Measurements from ENCODE around the gene MAPK8. TPM values are rescaled to one million over a fixed set of nuclear protein-coding genes. Genes with fewer than 3 reads are reported as not detected.

Gene MAPK8
- total RNA-seq, 1 experiment from 2014 or later = 83.3 TPM

DNA sequence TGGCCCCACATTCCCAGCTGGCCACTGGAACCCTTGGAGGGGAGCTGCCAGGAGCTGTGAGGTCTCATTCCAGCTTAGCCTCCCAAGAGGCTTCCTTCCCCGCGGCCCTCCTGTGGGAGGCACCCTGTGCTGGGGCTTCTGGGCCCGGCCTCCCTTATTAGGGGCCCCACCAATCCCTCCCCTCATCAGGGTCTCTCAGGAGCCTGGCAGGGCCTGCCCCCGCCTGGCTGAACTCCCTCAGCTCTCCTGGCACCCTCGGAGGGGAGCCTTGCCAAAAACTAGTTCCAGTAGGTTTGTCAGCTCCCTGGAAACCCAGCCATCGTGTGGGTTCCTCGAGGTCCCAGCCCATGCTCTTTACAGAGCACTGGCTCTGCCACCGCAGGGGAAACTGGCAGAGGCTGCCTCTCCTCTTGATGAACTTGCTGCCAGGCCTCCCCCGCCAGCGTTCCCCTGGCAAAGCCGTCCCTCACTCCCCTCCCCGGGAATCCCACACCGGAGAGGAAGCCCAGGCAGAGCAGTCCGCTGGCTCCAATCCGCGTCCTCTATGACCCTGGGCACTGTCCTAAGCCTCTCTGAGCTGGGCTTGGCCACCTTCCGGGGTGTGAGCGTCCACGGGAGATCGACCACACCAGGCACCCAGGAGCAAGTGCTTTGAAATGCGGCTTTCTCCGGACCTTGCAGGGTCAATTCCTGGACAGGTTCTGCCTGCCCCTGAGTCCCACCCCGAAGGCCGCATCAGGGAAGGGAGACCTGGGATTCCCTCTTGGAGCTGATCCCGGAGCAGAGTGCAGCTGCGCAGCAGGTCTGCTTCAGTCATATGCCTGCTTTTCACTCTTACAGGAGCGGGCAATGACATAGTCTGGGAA, 158.6 kb downstream of the MAPK8 start:
- no peak for DNase-seq
- H3K9me3 ChIP-seq = no peaks in the 10 kb centered on the region
- intact Hi-C loops (cut with micrococcal nuclease; ENCODE audit: unreplicated experiment) = loop anchor here (1.0 kb wide), 1 partner anchor 17 kb away; no protein-coding TSS in a partner anchor
- TF ChIP-seq, protein P1, sequence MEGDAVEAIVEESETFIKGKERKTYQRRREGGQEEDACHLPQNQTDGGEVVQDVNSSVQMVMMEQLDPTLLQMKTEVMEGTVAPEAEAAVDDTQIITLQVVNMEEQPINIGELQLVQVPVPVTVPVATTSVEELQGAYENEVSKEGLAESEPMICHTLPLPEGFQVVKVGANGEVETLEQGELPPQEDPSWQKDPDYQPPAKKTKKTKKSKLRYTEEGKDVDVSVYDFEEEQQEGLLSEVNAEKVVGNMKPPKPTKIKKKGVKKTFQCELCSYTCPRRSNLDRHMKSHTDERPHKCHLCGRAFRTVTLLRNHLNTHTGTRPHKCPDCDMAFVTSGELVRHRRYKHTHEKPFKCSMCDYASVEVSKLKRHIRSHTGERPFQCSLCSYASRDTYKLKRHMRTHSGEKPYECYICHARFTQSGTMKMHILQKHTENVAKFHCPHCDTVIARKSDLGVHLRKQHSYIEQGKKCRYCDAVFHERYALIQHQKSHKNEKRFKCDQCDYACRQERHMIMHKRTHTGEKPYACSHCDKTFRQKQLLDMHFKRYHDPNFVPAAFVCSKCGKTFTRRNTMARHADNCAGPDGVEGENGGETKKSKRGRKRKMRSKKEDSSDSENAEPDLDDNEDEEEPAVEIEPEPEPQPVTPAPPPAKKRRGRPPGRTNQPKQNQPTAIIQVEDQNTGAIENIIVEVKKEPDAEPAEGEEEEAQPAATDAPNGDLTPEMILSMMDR (IDR thresholded peaks at IDR 0.05; ENCODE audit: insufficient read depth in 1 of 2, low read depth in 1 of 2, low read length in 1 of 2, severe bottlenecking in 1 of 2, unreplicated experiment in 1 of 2) = no peak
- Mint-ChIP-seq H3K27me3 (ENCODE audit: insufficient read depth, unreplicated experiment) (no peaks in the 10 kb centered on the region), H3K4me3 (ENCODE audit: unreplicated experiment) (no peak overlapping the region), H3K9me3 (ENCODE audit: unreplicated experiment) (no peaks in the 10 kb centered on the region), H3K4me1 (ENCODE audit: low read depth, unreplicated experiment) (peaks cover 35% of the 10 kb centered on the region), H3K27ac (ENCODE audit: unreplicated experiment) (no peak overlapping the region), H3K36me3 (ENCODE audit: insufficient read depth, unreplicated experiment) (peaks cover 4% of the 10 kb centered on the region)
- POLR2A ChIA-PET = no interaction called here
- BruUV-seq (replicated peaks) = no TSS peak
- no peak overlapping the region for H3K4me3 ChIP-seq (ENCODE audit: low read depth, low read length)
- no peaks in the 10 kb centered on the region for H3K36me3 ChIP-seq (ENCODE audit: control insufficient read depth, insufficient read depth, low read length)
- CTCF ChIA-PET = no interaction called here
- no peaks in the 10 kb centered on the region for H3K27me3 ChIP-seq (replicated peaks; ENCODE audit: control insufficient read depth, insufficient read depth, low read length)
- peaks cover 33% of the 10 kb centered on the region for H3K4me1 ChIP-seq

DNA sequence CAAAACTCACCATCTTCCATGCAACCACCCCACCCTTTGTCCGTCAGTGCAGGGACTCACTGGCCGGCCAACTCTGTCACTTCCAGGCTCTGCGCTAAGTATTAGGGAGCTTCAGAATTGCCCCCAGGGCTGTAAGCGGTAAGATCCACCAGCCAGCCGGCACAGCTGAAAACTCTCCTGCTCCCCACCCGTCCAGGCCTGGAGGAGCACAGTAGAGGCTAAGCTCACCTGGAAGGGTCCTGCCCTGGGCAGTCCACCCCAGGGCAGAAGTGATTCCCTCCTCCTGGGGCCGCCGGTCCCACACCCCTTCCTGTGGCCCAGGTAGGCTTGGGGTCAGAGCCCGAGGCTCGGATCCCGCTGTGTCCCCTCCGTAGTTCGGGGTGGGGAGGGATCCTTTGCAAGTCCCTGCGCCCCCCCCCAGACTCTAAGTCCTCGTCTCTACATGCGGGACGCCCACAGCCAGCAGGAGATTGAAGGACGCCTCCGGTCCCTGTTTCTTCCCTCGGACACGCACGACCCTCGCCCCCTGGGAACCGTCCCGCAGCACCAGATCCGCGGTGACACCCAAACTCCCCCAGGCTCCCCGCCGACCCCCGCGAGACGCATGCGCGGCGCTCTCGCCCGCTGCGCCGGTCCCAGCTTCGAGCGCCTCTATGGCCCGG, 159.5 kb downstream of the MAPK8 start:
- peaks cover 4% of the 10 kb centered on the region for H3K36me3 Mint-ChIP-seq (ENCODE audit: insufficient read depth, unreplicated experiment)
- no peaks in the 10 kb centered on the region for H3K27me3 Mint-ChIP-seq (ENCODE audit: insufficient read depth, unreplicated experiment)
- intact Hi-C loops (cut with micrococcal nuclease; ENCODE audit: unreplicated experiment) = no loop called here
- Histone ChIP-seq H3K4me1 (peaks cover 41% of the 10 kb centered on the region), H3K27me3 (replicated peaks; ENCODE audit: control insufficient read depth, insufficient read depth, low read length) (no peaks in the 10 kb centered on the region), H3K9me3 (no peaks in the 10 kb centered on the region), H3K36me3 (ENCODE audit: control insufficient read depth, insufficient read depth, low read length) (no peaks in the 10 kb centered on the region), H3K4me3 (ENCODE audit: low read depth, low read length) (no peak overlapping the region)
- ChIA-PET POLR2A (no interaction called here), CTCF (no interaction called here)
- DNase-seq = peak in 1 of 2 experiments; percentile 38
- TF ChIP-seq, protein P1 (IDR thresholded peaks at IDR 0.05; ENCODE audit: insufficient read depth in 1 of 2, low read depth in 1 of 2, low read length in 1 of 2, severe bottlenecking in 1 of 2, unreplicated experiment in 1 of 2) = no peak
- peaks cover 35% of the 10 kb centered on the region for H3K4me1 Mint-ChIP-seq (ENCODE audit: low read depth, unreplicated experiment)
- no peaks in the 10 kb centered on the region for H3K9me3 Mint-ChIP-seq (ENCODE audit: unreplicated experiment)
- no peak overlapping the region for H3K4me3 Mint-ChIP-seq (ENCODE audit: unreplicated experiment)
- no peak overlapping the region for H3K27ac Mint-ChIP-seq (ENCODE audit: unreplicated experiment)
- no TSS peak for BruUV-seq (replicated peaks)

DNA sequence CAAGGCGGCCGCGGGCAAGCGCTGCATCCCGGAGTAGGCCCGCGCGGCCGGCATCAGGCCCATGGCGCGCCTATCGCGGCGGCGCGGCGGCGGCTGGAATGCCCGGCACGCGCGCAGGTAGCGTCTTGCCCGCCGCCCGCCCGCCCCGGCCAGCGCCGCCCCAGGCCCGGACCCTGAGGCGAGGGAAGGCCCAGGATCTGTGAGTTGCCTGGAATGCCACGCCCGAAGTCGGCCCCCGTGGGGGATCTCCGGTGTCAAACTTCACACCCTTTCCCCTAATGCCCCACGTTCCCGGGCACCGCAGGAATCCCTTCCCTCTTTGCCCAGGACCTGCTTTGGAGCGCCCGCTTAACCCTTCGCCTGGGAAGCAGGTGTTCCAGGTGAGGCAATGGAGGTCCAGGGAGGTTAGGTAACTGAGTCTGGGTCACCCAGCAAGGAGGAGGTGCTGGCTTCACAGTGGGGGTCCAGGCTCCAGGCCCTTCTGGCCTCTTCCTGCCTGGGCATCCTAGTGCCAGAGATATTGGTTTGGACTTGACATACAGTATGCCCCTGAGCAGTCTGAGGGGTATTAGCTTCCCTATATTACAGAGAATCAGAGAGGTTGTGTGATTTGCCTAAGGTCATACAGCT, 160.2 kb downstream of the MAPK8 start:
- BruUV-seq (replicated peaks) = no TSS peak
- Histone ChIP-seq H3K9me3 (no peaks in the 10 kb centered on the region), H3K4me1 (peaks cover 43% of the 10 kb centered on the region), H3K27me3 (replicated peaks; ENCODE audit: control insufficient read depth, insufficient read depth, low read length) (no peaks in the 10 kb centered on the region), H3K4me3 (ENCODE audit: low read depth, low read length) (no peak overlapping the region), H3K36me3 (ENCODE audit: control insufficient read depth, insufficient read depth, low read length) (no peaks in the 10 kb centered on the region)
- H3K4me3 Mint-ChIP-seq (ENCODE audit: unreplicated experiment) = no peak overlapping the region
- DNase-seq = peak in 1 of 2 experiments; percentile 46
- H3K36me3 Mint-ChIP-seq (ENCODE audit: insufficient read depth, unreplicated experiment) = peaks cover 4% of the 10 kb centered on the region
- intact Hi-C loops (cut with micrococcal nuclease; ENCODE audit: unreplicated experiment) = no loop called here
- no peaks in the 10 kb centered on the region for H3K9me3 Mint-ChIP-seq (ENCODE audit: unreplicated experiment)
- H3K27me3 Mint-ChIP-seq (ENCODE audit: insufficient read depth, unreplicated experiment) = no peaks in the 10 kb centered on the region
- CTCF ChIA-PET = interaction anchor here (1.3 to 1.7 kb wide), 2 partner anchors 11 to 189 kb away, joined by 3 to 5 read pairs; no protein-coding TSS in a partner anchor
- TF ChIP-seq, protein P1 (IDR thresholded peaks at IDR 0.05; ENCODE audit: insufficient read depth in 1 of 2, low read depth in 1 of 2, low read length in 1 of 2, severe bottlenecking in 1 of 2, unreplicated experiment in 1 of 2) = no peak
- H3K27ac Mint-ChIP-seq (ENCODE audit: unreplicated experiment) = peak overlapping the region; percentile 34
- peaks cover 35% of the 10 kb centered on the region for H3K4me1 Mint-ChIP-seq (ENCODE audit: low read depth, unreplicated experiment)
- POLR2A ChIA-PET = no interaction called here
